ENCODE data around the gene MLLT10. TPM values are rescaled to one million over a fixed set of nuclear protein-coding genes. Genes with fewer than 3 reads are reported as not detected.
"Not testable (repeated sequence)": the region's sequence is repeated elsewhere in the genome, so short reads cannot be mapped to it uniquely, and the experiment has no call there.

MLLT10 gene
- total RNA-seq, 1 experiment from 2014 or later = 60.1 TPM

- TF ChIP-seq ATF3 (CRISPR knock-in tag; conservative IDR thresholded peaks at IDR 0.05) = no peak
- no peak for TF ChIP-seq ZNF138 (CRISPR knock-in tag; conservative IDR thresholded peaks at IDR 0.05)
- no peak for TF ChIP-seq ZNF423 (CRISPR knock-in tag; IDR thresholded peaks at IDR 0.05)
- TF ChIP-seq, protein P1, sequence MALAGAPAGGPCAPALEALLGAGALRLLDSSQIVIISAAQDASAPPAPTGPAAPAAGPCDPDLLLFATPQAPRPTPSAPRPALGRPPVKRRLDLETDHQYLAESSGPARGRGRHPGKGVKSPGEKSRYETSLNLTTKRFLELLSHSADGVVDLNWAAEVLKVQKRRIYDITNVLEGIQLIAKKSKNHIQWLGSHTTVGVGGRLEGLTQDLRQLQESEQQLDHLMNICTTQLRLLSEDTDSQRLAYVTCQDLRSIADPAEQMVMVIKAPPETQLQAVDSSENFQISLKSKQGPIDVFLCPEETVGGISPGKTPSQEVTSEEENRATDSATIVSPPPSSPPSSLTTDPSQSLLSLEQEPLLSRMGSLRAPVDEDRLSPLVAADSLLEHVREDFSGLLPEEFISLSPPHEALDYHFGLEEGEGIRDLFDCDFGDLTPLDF (CRISPR knock-in tag; IDR thresholded peaks at IDR 0.05) = no peak
- TF ChIP-seq, protein P2, sequence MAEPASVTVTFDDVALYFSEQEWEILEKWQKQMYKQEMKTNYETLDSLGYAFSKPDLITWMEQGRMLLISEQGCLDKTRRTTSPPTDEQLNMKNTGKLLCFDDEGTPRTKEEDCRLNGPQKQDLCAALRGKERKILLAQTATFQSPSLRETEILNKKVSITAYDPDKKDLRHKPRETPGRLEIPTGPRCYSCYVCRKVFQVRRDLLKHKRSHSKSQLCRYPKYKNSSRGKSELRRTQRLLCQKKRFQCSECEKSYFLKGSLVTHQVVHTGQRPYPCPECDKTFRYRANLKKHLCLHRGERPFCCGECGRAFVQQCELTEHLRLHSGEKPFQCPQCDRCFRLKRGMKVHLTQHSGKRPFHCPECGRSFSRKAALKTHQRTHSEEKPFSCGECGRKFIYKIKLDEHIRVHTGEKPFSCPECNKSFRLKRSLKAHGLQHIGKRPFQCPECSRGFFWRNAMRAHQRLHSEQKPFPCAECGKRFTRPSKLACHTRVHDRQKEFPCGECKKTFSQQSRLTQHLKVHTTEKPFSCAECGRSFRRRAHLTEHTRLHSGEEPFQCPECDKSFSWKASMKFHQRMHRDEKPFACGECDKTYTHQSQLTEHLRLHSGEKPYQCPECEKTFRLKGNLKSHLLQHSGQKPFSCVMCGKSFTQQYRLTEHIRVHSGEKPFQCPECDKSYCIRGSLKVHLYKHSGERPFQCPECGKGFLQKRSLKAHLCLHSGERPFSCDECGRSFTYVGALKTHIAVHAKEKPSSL (CRISPR knock-in tag; conservative IDR thresholded peaks at IDR 0.05) = no peak
These were observed 89.3 kb downstream of the MLLT10 start (continued) for GRCh38 chr10:21623291-21623690.

- POLR2A ChIA-PET; H3K36me3 Mint-ChIP-seq; H3K27me3 Mint-ChIP-seq (ENCODE audit: low read depth); H3K4me3 Mint-ChIP-seq; ATAC-seq; H3K4me1 Mint-ChIP-seq; CTCF ChIA-PET; DNase-seq (ENCODE audit: low spot score); H3K9me3 Mint-ChIP-seq: not testable (repeated sequence)
- H3K27ac Mint-ChIP-seq = peak overlapping the region; percentile 23; the same call in 1 of the 2 replicates
These were observed 90.4 kb downstream of the MLLT10 start for GRCh38 chr10:21624421-21624820.

DNA sequence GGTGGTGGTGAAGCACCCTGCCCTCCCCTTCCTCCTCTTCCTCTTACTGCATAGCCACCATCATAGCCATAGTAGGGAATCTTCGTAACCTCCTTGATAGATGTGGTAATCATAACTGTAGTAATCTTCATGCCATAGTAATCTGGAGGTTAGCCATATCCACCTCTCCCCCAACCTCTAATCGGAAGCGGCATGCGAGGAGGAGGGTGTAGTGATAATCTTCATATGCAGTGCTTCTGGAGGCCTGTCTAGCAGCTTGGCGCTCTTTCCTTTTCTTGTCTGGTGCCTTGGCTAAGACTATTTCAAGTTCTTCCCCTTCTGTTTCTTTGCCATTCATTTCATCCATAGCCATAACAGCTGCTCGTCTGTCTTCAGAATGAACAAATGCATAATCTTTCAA lies 90.9 kb downstream of the MLLT10 start:
- ChIA-PET POLR2A (no interaction called here), CTCF (no interaction called here)
- Mint-ChIP-seq H3K36me3 (peaks cover 13% of the 10 kb centered on the region), H3K9me3 (no peaks in the 10 kb centered on the region), H3K27me3 (ENCODE audit: low read depth) (no peaks in the 10 kb centered on the region), H3K27ac (peak overlapping the region; percentile 82), H3K4me1 (peaks cover 7% of the 10 kb centered on the region; the same call in 1 of the 2 replicates), H3K4me3 (no peak overlapping the region)
- TF ChIP-seq PRDM15 (CRISPR knock-in tag; IDR thresholded peaks at IDR 0.05) (no peak), GABPB1 (CRISPR knock-in tag; IDR thresholded peaks at IDR 0.05) (no peak), ZMAT4 (CRISPR knock-in tag; IDR thresholded peaks at IDR 0.05) (no peak), TEAD1 (CRISPR knock-in tag; IDR thresholded peaks at IDR 0.05) (no peak), ERG (CRISPR knock-in tag; IDR thresholded peaks at IDR 0.05) (no peak), KAT7 (CRISPR knock-in tag; IDR thresholded peaks at IDR 0.05; ENCODE audit: borderline replicate concordance) (no peak), ATF2 (CRISPR knock-in tag; IDR thresholded peaks at IDR 0.05; ENCODE audit: borderline replicate concordance, low read depth) (no peak), ETV6 (CRISPR knock-in tag; IDR thresholded peaks at IDR 0.05) (no peak), ZNF232 (CRISPR knock-in tag; IDR thresholded peaks at IDR 0.05) (no peak), NFYB (CRISPR knock-in tag; conservative IDR thresholded peaks at IDR 0.05; ENCODE audit: low read depth) (no peak), ZNF317 (CRISPR knock-in tag; IDR thresholded peaks at IDR 0.05; ENCODE audit: borderline replicate concordance, low read depth) (no peak), NR3C1 (CRISPR knock-in tag; conservative IDR thresholded peaks at IDR 0.05; ENCODE audit: low read depth) (no peak)
- DNase-seq (ENCODE audit: low spot score) = no peak
- no peak for ATAC-seq

Data from WTC11 (cell line).